Astrocyte of the hippocampus (primary cell): ENCODE measurements around the gene KCNIP3.
"Not testable (repeated sequence)": the region's sequence is repeated elsewhere in the genome, so short reads cannot be mapped to it uniquely, and the experiment has no call there.

Experiments
- DNase-seq: peaks from one replicate; pipeline ENCODE4 v3.0.0; 2011; ENCODE audit warnings: low read depth, low spot score

The KCNIP3 gene

DNA sequence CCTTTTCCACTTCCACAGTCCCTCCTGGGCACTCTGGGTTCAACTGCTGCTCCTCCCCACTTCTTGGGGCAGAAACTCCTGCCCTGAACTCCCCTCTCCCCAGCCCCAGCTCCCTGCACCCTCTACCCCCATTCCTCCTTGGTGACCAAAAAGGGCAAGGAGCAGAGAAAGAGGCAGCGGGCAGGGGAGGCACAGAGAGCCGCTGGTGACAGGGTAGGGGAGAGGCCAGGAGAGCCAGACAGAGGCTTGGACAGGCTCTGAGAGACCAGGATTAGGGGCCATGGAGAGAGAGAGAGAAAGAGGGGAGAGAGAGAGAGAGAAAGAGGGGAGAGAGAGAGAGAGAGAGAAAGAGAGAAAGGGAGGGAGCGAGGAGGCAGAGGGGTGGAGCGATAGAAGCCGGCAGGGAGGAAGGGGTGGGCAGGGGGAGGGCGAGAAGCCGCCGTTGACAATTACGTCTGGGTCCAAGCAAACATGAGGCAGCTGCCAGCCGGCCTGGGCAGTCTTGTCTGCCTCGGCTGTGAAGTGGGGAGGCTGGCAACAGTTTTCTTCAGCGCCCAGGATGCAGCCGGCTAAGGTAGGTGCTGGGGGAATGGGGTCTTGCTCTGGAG lies at the start of gene KCNIP3:
TSS of gene KCNIP3 (plus strand) at position 468 of the 608 bp plus-strand sequence. CDS start at position 560, 92 bp downstream.
- DNase-seq = peak; percentile 60

DNA sequence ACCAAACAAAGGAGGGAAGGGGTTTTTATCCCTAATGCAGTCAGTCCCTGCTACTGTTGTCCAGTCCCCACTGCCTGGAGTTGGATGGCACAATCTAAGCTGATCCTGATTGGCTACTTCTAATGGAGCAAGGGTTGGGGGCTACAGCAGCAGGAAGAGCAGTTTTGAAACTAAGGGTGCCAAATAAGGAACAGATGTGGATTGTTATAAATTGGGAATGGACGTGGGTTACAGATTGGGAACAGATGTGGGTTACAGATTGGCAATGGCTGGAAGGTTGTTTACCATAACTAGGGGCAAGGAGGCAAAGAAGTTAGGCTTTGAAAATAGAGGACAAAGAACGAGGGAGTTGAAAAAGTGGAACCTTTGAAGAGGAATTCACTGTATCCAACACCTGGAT lies 38.9 kb upstream of the KCNIP3 start:
- no peak for DNase-seq

DNA sequence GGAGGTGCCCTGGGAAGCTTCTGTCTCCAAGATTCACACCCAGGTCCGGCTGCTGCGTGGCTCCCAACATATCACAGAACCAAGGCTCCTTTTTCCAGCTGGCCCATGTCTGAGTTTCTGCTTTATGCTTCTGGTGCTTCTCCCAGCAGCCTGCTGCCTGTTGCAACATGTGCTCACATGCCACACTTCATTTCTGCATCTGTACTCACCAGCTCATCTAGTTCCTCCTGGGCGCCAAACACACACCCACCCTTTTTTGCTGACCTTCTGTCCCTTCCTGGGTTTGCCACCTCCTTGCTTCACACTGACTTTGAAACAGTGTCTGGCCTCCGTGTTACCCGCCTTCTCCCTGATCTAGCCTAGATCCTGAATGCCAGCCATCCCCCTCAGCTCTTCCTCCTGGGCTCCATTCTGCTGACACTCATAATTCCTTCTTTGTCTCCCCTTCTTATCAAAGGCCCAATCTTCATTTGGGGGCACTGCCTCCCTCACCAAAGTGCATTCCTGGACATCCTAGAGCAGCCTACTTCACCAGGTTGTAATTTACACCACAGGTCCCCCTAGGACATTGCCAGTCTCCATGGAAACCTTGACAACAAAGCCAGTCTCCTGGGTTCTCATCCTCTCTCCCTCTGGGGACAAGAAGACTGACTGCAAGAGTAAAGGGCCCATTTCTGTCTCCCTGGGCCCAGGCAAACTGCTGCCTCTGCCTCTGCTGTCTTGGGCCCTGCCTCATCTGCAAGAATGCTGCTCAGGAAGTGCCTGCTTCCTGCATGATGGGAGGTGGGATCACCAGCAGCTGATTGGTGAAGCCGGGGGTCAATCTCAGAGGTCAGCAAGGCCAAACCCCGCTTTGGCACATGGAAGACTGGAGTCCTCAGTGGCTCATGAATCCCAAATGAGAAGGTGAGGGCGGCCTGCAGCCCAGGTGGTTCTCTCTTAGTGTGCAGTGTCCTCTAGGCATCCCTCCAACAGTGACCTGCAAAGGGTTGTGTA lies 36.8 kb upstream of the KCNIP3 start:
- no peak for DNase-seq

DNA sequence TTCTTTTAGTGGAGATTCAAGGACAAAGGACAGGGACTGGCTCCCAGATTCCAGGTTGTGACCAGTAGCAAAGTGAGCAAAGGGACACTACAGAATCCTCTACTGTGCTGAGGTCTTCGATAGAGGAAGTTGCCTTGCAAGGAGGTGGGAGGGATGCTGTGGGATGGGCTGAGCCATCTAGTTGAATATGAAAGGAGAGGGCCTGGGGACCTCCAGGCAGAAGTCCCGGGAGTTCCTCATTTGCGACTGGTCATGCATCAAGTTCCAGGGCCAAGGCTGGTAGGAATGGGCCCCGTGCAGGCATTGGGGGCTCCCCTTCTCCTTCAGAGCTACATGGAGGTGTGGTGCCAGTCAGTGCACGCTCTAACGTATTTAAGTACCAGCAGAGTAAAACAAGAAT lies 35.5 kb upstream of the KCNIP3 start:
- no peak for DNase-seq

DNA sequence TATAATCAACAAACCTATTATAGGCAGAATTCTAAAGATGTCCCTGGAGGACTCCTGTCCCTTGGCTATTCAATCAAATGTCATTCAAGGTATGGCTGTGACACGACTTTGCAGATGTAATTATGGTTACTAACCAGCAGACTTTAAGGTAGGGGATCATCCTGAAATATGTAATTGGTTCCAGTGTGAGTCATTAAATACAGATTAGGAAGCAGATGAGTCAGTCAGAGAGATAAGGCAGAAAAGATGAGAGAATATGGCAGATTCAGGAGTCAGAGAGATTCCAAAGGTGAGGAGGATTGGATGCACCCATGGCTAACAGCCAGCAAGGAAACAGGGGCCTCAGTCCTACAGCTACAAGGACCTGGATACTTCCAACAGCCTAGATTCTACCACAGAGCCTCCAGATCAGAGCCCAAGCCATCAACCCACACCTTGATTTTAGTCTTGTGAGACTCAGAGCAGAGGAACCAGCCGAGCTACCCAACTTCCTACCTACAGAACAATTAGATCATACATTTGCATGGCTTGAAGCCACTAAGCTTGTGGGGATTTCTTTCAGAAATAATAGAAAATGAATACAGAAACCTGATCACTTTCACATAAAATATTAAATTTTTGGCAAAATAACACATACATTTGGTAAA lies 34.1 kb upstream of the KCNIP3 start:
- no peak for DNase-seq

DNA sequence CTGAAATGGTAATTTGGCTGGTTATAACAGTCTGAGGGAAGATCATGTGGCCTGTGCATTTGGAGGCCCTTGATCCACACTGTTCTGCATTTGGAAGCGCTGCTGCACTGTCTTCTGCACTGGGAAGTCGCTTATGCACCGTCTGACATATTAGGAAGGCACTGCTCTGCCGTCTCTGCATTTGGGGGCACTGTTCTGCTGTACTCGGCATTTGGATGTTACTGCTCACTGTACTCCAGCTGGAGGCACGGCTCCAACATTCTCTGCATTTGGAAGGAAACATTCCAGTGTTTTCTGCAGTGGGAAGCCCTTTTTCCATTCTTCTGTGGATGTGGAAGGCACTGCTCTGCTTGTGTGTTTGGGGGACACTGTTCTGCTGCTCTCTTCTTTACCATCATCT lies 32.5 kb upstream of the KCNIP3 start:
- DNase-seq = no peak

DNA sequence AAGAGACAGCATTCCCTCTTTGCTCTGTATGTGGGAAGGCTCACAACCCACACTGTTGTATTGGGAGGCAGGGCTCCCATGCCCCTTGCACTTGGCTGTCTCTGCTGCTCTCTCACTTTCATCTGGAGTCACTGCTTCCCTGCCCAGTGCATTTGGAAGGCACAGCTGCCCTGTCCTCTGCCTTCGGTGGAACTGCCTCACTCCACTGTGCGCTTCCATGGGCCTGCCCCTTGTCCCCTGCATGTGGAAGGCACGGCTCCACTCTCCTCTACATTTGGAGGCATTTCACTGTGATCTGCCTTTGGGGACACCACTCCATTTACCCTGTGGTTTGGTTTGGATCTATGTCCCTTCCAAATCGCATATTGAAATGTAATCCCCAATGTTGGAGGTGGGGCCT lies 32.0 kb upstream of the KCNIP3 start:
- DNase-seq = no peak

DNA sequence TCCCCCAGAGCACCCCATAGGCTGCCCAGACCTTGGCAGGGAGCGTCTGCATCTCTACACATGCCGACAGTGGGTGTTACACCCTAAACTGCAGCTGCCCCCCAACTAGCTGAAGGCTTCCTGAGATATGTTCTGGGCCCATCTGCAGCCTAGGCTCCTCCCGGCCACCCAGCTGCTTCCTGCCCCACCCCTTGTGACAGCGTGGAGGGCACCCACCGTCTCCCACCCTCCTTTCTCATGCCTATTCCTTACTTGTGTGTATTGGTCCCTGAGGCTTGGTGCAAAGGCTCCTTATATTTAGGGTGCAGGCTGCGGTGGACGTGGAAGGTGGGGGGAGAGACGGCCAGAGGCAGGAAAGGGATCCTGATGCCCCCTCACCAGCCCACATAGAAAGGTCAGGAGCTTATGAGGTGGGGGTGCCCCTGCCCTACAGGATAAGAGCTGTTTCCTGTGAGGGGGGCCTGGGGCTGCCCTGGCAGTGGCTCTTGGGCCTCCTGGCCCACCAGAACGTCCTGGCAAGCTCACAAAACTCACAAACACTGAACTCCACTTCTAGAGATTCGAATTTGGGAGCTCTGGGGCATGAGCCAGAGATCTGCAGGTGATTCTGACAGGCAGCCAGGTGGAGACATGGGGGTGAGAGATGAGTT lies 30.2 kb upstream of the KCNIP3 start:
- no peak for DNase-seq

DNA sequence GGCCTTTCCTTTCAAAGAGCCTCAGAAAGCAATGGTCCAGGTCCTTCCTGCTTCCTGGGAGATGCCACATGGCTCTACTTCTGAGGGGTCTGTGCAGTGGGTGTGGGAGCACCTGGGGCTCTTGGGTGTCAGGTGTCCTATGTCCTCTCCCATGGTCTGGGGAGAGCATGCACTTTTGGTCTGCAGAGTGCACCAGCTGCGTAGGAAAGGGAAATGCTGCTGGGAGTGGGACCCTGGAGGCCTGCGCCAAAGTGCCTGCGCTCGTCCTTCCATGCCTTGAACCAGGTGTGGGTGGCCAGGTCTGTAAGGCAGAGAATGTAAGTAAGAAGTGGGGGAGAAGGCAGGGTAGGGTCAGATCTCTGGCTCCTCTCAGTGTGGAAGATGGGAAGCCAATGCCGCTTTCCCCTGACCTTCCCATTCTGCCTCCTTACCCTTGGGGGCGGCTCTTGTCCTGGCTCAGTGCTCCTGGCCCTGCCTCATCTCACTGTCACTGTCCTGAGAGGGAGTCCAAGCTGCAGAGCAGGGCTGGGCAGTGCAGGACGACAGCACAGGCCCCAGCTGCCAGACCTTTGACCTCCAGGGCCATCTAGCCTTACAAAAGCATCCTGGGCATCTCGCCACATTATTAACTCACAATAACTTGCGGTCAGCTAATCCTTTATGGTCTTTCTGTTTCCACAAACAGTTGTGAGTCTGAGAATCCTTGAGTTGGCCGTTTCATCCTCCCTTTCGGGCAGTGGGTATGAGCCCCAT lies 29.5 kb upstream of the KCNIP3 start:
- peak; percentile 24 for DNase-seq

DNA sequence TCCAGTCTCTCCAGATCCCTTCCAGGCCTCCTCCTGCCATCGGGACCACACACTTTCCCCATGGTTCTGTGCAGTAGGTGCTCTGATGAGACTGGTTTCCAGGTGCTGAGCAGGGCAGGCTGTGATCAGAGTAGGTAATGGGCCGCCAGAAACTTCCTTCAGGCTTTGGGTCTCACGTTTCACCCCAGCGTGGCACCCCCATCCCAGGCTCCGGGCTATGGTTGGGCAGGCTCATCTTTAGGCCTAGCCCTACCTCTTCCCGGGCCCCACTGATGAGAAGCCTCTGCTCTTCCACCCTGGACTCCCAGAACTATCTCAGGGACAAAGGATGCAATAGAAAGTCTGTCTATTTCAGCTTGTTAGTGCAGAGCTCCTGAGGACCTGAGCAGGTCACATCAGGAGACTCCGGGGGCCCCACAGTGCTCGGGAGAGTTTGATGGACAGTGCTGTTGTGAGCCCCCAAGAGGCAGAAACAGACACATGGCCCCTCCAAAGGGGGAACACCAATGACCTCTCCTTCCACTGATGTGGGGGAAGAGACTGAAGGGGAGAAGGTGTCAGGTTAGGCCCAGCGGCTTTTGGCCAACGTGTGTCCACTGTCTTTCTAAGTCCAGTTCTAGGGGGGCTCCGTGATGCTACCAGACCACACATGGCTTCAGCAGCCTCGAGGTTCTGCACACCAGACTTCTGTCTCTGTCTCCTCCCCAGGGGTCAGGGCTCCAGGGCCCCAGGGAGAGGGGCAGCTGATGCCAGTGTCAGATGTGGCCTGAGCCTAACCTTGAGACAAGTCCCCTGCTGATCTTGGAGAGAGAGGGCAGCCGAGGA lies 28.7 kb upstream of the KCNIP3 start:
- DNase-seq = no peak

DNA sequence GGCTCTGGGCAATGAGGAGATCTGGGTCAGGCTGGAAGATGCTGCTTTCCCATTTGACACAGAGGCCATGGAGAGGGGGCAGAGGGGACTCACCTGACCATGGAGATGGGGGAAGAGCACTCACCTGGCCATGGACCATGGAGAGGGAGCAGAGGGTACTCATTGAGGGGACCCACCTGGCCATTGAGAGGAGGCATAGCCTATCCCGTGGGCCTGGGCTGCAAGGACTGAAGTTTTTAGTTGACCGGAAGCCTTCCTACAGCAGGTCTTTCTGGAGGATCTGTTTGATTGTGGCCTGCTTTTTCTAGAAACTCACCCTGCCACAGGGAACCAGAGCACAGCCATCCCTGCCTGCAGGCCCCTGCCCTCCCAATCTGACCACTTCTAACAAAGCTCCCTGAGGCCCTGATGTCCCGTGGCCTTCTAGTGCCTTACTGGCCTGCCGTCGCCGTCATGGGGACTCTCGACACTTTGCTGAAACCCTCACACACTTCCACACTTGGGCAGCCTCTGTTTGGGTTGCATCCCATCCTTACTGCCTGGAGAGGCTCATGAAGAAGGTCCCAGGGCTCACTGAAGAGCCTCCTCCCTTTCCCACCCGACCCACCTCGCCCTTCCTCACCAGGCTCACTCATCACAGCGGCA lies 28.0 kb upstream of the KCNIP3 start:
- DNase-seq = no peak

DNA sequence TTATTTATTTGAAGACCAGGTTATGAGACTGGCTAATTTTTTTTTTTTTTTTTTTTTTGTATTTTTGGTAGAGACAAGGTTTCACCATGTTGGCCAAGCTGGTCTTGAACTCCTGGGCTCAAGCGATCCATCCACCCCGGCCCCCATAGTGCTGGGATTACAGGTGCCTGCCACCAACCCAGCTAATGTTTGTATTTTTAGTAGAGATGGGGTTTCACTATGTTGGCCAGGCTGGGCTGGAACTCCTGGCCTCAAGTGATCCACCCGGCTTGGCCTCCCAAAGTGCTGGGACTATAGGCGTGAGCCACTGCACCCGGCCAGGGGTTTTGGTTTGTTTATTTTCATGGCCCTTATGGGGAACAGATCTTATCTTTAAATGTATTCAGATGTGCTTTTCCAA lies 27.4 kb upstream of the KCNIP3 start:
- DNase-seq = not testable (repeated sequence)

DNA sequence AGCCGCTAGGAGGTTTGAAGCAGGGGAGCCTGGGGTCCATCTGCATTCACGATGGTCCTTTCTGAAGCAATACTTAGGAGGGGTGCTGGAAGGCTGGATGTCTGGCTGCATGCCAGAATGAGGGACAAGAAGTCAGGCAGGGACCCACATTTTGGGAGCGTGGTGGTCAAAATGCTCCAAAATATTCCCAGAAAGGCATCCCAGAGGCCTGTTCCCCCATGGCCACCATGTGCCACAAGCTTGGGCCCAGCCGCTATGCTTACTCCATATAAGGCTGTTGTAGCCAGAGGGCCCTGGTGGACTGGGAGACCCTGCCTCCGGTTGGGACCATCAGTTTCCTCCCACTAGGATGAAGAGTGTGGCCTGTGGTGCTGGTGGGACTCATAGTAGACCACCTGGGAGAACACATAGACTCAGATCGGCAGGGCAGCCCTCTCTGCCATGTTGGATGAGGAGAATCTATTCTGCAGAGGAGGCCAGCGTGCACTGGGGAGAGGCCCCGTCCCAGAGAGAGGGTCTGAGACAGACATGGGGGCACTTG lies 26.5 kb upstream of the KCNIP3 start:
- no peak for DNase-seq

DNA sequence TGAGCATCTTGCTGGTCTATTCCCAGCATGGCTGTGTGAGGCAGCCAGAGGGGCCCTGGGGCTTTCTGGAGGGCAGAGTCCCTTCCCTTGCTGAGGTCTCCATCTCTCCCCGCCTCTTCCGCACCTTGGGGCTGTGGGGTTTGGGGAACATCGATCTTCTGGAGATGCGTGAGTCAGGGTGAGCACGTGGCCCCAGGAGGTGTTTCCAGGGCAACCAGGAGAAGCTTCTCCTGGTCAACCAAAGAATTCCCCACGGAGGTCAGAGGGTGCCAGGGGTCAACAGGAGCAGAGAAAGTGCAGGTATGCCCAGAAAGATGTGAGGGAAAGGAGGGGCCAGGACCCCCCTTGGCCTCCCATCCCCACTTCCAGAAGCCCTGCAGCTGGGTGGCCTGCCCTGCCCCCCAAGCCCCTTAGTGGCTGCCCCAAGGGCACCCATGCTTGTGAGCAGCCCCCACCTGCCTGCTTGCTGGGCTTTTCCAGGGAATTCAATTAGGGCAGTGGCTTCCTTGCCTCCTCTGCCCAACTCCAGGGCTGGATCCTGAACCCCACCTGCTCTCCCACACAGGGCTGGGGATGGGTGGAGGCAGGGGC lies 25.7 kb upstream of the KCNIP3 start:
- DNase-seq = no peak

DNA sequence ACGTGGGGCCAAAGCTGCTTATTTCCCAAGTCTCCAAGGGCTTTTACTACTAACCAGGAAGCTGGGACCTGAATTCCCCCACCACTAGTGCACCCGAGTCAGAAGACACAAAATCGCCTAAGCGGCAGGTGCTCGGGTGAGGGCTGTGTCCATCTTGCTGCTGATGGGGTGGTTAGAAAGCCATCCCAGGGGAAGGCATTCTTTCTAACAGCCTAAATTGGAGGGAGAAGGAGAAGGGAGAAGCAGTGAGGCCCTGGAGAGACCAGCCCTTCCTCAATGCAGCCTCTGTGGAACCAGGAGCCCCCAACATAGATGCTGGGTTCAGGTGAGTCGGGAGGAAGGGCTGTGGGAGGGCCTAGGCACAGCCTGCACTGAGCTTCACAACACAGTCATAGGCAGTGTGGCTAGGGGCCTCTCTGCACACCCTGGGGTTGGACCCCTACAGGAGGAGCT lies 24.8 kb upstream of the KCNIP3 start:
- DNase-seq = no peak

DNA sequence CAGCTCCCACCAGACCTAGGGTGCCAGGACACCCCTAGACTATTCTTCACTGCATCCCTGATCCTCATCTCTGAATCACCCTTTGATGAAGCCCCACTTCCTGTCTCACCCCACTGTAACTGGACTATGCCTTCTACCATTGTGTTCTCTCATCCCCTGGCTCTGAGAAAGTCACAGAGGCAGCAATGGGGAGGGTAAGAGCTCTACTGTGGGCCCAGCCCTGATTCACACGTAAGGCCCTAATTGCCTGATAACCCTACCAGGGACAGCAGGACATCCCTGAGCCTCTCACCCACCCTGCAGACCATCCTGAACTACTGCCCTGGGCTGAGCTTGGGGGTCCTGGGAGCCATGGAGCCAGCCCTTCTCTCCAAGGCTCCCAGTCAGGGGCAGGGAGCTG lies 24.4 kb upstream of the KCNIP3 start:
- DNase-seq = no peak

DNA sequence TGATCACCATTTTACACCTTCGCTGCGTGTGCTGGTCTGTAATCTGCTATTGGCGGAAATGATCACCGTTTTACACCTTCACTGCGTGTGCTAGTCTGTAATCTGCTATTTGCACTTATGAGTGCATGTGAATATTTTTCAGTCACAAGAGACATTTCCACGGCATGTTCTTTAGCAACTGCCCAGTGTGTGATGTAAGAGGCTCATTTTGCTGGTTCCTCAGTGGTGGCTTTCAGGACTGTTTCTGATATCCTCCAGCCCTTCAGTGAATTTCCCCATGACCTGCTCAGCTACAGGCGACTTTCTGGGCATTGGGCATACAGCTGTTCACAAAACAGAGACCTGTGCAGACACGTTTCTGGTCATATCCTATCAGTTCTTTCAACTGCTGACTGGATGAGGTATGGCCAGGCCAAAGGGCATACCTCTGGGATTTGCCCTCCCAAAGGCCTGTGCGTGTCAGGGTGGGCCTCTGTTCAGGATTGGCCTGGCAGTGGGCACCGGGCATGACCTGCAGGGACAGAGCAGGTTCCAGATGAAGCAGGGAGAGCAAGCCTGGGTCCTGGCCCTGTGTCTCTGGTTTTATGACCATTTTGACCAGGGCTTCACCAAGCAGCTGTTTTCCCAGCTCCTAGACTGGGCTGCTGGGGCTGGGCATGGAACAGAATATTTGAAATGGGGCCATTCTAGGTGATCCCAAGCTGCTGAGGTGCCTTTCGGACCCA lies 23.4 kb upstream of the KCNIP3 start:
- DNase-seq = no peak
